Measurements from ENCODE around the gene ISLR. TPM values are rescaled to one million over a fixed set of nuclear protein-coding genes. Genes with fewer than 3 reads are reported as not detected.

The ISLR gene
- total RNA-seq, 2 donors from 2014 or later, result not detected

GRCh38 chr15:74132681-74133651 is 40.5 kb upstream of the ISLR start:
- Mint-ChIP-seq H3K27me3 (peaks cover 90% of the 10 kb centered on the region), H3K4me1 (peaks cover 30% of the 10 kb centered on the region), H3K27ac (peak overlapping the region; percentile 51), H3K4me3 (no peak overlapping the region), H3K36me3 (ENCODE audit: low read depth) (peaks cover 11% of the 10 kb centered on the region)
- H3K9me3 ChIP-seq (ENCODE audit: control insufficient read depth, low read length, poor library complexity, severe bottlenecking), result no peaks in the 10 kb centered on the region
- no peak for ATAC-seq
- DNase-seq, result no peak

- Mint-ChIP-seq H3K27ac (peak overlapping the region; percentile 51), H3K4me1 (peaks cover 30% of the 10 kb centered on the region), H3K36me3 (ENCODE audit: low read depth) (peaks cover 11% of the 10 kb centered on the region), H3K4me3 (peak overlapping the region; percentile 64), H3K27me3 (peaks cover 91% of the 10 kb centered on the region)
- no peaks in the 10 kb centered on the region for H3K9me3 ChIP-seq (ENCODE audit: control insufficient read depth, low read length, poor library complexity, severe bottlenecking)
- DNase-seq (no peak), ATAC-seq (no peak)
These were observed 39.7 kb upstream of the ISLR start for GRCh38 chr15:74133694-74134386.

- H3K27ac Mint-ChIP-seq, result no peak overlapping the region
- no peak for ATAC-seq
- H3K9me3 ChIP-seq (ENCODE audit: control insufficient read depth, low read length, poor library complexity, severe bottlenecking), result no peaks in the 10 kb centered on the region
These were observed 39.0 kb upstream of the ISLR start for GRCh38 chr15:74134387-74135027.

GRCh38 chr15:74135041-74135565 is 38.4 kb upstream of the ISLR start:
- H3K9me3 ChIP-seq (ENCODE audit: control insufficient read depth, low read length, poor library complexity, severe bottlenecking), result no peaks in the 10 kb centered on the region
- ATAC-seq, result no peak

More at GRCh38 chr15:74134387-74135027, 39.0 kb upstream of the ISLR start:
- no peak for DNase-seq
- peaks cover 91% of the 10 kb centered on the region for H3K27me3 Mint-ChIP-seq
- peak overlapping the region; percentile 64 for H3K4me3 Mint-ChIP-seq
- H3K36me3 Mint-ChIP-seq (ENCODE audit: low read depth), result peaks cover 10% of the 10 kb centered on the region
- H3K4me1 Mint-ChIP-seq, result peaks cover 27% of the 10 kb centered on the region

GRCh38 chr15:74136540-74136813 is 37.0 kb upstream of the ISLR start:
- ATAC-seq (no peak), DNase-seq (no peak)
- peaks cover 9% of the 10 kb centered on the region for H3K36me3 Mint-ChIP-seq (ENCODE audit: low read depth)
- H3K4me3 Mint-ChIP-seq, result peak overlapping the region; percentile 82
- peaks cover 89% of the 10 kb centered on the region for H3K27me3 Mint-ChIP-seq
- no peak overlapping the region for H3K27ac Mint-ChIP-seq
- peaks cover 21% of the 10 kb centered on the region for H3K4me1 Mint-ChIP-seq
- no peaks in the 10 kb centered on the region for H3K9me3 ChIP-seq (ENCODE audit: control insufficient read depth, low read length, poor library complexity, severe bottlenecking)

More at GRCh38 chr15:74135041-74135565, 38.4 kb upstream of the ISLR start:
- H3K27ac Mint-ChIP-seq, result no peak overlapping the region
- peak overlapping the region; percentile 53 for H3K4me3 Mint-ChIP-seq
- H3K4me1 Mint-ChIP-seq, result peaks cover 26% of the 10 kb centered on the region
- DNase-seq, result no peak
- peaks cover 9% of the 10 kb centered on the region for H3K36me3 Mint-ChIP-seq (ENCODE audit: low read depth)
- H3K27me3 Mint-ChIP-seq, result peaks cover 91% of the 10 kb centered on the region

GRCh38 chr15:74136814-74137536 is 36.5 kb upstream of the ISLR start:
- H3K9me3 ChIP-seq (ENCODE audit: control insufficient read depth, low read length, poor library complexity, severe bottlenecking), result no peaks in the 10 kb centered on the region
- peak overlapping the region; percentile 82 for H3K4me3 Mint-ChIP-seq
- H3K27ac Mint-ChIP-seq, result no peak overlapping the region

GRCh38 chr15:74137537-74137894 is 36.0 kb upstream of the ISLR start:
- peaks cover 14% of the 10 kb centered on the region for H3K4me1 Mint-ChIP-seq
- H3K9me3 ChIP-seq (ENCODE audit: control insufficient read depth, low read length, poor library complexity, severe bottlenecking), result no peaks in the 10 kb centered on the region
- no peak overlapping the region for H3K27ac Mint-ChIP-seq
- peak overlapping the region; percentile 82 for H3K4me3 Mint-ChIP-seq
- H3K36me3 Mint-ChIP-seq (ENCODE audit: low read depth), result peaks cover 2% of the 10 kb centered on the region
- ATAC-seq, result no peak
- peaks cover 89% of the 10 kb centered on the region for H3K27me3 Mint-ChIP-seq
- no peak for DNase-seq

More at GRCh38 chr15:74136814-74137536, 36.5 kb upstream of the ISLR start:
- Mint-ChIP-seq H3K36me3 (ENCODE audit: low read depth) (peaks cover 6% of the 10 kb centered on the region), H3K4me1 (peaks cover 18% of the 10 kb centered on the region), H3K27me3 (peaks cover 89% of the 10 kb centered on the region)
- ATAC-seq (no peak), DNase-seq (no peak)

GRCh38 chr15:74138642-74139041 is 34.9 kb upstream of the ISLR start:
- Mint-ChIP-seq H3K4me1 (peaks cover 14% of the 10 kb centered on the region), H3K4me3 (no peak overlapping the region), H3K27me3 (peaks cover 82% of the 10 kb centered on the region), H3K36me3 (ENCODE audit: low read depth) (peaks cover 2% of the 10 kb centered on the region), H3K27ac (no peak overlapping the region)
- DNase-seq (no peak), ATAC-seq (no peak)
- no peaks in the 10 kb centered on the region for H3K9me3 ChIP-seq (ENCODE audit: control insufficient read depth, low read length, poor library complexity, severe bottlenecking)

- no peak overlapping the region for H3K4me3 Mint-ChIP-seq
- DNase-seq, result no peak
- peaks cover 81% of the 10 kb centered on the region for H3K27me3 Mint-ChIP-seq
- H3K9me3 ChIP-seq (ENCODE audit: control insufficient read depth, low read length, poor library complexity, severe bottlenecking), result no peaks in the 10 kb centered on the region
- no peak for ATAC-seq
- peaks cover 2% of the 10 kb centered on the region for H3K36me3 Mint-ChIP-seq (ENCODE audit: low read depth)
- peaks cover 10% of the 10 kb centered on the region for H3K4me1 Mint-ChIP-seq
- no peak overlapping the region for H3K27ac Mint-ChIP-seq
These were observed 31.9 kb upstream of the ISLR start for GRCh38 chr15:74141591-74141990.

- no peaks in the 10 kb centered on the region for H3K36me3 Mint-ChIP-seq (ENCODE audit: low read depth)
These were observed 29.2 kb upstream of the ISLR start for GRCh38 chr15:74144153-74144775.

GRCh38 chr15:74146277-74146800 is 27.2 kb upstream of the ISLR start:
- ATAC-seq (no peak), DNase-seq (no peak)
- H3K4me1 Mint-ChIP-seq, result no peaks in the 10 kb centered on the region
- H3K4me3 Mint-ChIP-seq, result no peak overlapping the region
- H3K27me3 Mint-ChIP-seq, result peaks cover 63% of the 10 kb centered on the region
- peaks cover 2% of the 10 kb centered on the region for H3K36me3 Mint-ChIP-seq (ENCODE audit: low read depth)
- H3K9me3 ChIP-seq (ENCODE audit: control insufficient read depth, low read length, poor library complexity, severe bottlenecking), result peaks cover 2% of the 10 kb centered on the region
- H3K27ac Mint-ChIP-seq, result no peak overlapping the region

More at GRCh38 chr15:74144153-74144775, 29.2 kb upstream of the ISLR start:
- H3K9me3 ChIP-seq (ENCODE audit: control insufficient read depth, low read length, poor library complexity, severe bottlenecking), result peaks cover 2% of the 10 kb centered on the region
- Mint-ChIP-seq H3K4me3 (no peak overlapping the region), H3K27ac (no peak overlapping the region), H3K27me3 (peaks cover 75% of the 10 kb centered on the region), H3K4me1 (no peaks in the 10 kb centered on the region)
- ATAC-seq (no peak), DNase-seq (no peak)

- H3K36me3 Mint-ChIP-seq (ENCODE audit: low read depth), result peaks cover 2% of the 10 kb centered on the region
- peaks cover 2% of the 10 kb centered on the region for H3K9me3 ChIP-seq (ENCODE audit: control insufficient read depth, low read length, poor library complexity, severe bottlenecking)
- no peaks in the 10 kb centered on the region for H3K4me1 Mint-ChIP-seq
- ATAC-seq (no peak), DNase-seq (no peak)
- peaks cover 64% of the 10 kb centered on the region for H3K27me3 Mint-ChIP-seq
- no peak overlapping the region for H3K4me3 Mint-ChIP-seq
- H3K27ac Mint-ChIP-seq, result no peak overlapping the region
These were observed 26.5 kb upstream of the ISLR start for GRCh38 chr15:74147051-74147450.
